Fibroblast of peridontal ligament (primary cell): ENCODE measurements around the gene CPNE8.

ENCODE experiments used
- DNase-seq: peaks from one replicate; pipeline ENCODE4 v3.0.0-alpha.2; 2010; ENCODE audit errors: extremely low read depth

CPNE8 gene

DNA sequence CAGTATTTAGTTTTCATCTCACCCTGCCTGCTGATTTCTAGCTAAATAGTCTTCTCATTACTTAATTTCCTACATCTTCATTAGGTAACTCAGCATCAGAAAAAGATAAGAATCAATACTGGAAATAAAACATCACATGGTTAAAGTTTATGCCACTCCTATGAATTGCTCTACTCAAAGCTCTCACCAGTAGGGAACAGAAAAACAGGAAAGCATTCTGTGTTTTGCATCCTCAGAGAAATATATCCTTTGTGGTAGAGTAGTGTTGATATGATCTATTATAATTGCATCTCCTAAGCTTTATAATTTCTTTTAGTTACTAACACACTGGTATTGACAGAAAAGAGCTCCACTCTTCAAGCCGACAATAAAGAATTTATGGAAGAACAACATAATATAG lies 9.9 kb downstream of the CPNE8 start:
- no peak for DNase-seq

DNA sequence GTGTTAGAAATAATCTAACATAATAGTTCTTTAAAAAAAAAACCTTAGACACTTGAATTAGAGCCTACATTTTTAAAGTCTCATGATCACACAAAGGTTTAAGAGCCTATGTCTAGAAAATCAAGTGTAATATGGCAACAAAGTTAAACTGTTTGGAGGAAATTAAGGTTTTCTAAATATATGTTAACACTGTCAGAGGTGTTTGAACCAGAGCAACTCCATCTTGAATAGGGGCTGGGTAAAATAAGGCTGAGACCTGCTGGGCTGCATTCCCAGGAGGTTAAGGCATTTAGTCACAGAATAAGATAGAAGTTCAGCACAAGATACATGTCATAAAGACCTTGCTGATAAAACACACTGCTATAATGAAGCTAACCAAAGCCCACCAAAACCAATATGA lies 12.4 kb downstream of the CPNE8 start:
- DNase-seq, result no peak

DNA sequence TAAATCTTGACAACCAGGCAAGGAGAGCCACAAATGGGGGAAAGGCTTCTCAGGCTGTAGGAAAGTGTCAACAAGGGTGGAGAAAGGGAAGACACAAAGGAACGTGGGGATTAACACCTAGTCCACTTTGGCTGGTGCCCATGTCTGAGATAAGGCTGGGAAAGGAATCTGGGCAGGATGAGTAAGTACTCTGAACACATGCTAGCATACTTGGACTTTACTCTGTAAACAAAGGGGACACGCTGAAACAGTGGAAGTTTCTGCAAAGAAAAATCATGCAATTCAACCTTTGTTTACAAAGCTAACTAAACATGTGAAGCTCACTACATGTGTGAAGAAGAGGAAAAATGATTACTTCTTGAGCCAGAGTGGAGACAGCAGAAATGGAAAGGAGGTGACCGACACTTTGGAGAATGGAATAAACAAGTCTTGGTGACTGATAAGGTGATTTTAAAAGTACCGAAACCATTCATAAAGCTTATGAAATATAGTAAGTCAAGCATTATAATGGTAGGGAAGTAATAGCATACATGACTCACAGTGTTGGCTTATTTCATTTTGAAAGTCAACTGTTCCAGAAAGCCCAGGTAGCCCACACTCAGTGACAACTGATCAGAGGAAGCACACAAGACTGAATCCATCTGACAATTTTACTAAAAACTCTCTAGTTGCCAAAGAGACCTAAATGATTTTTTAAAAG lies 13.2 kb downstream of the CPNE8 start:
- no peak for DNase-seq

DNA sequence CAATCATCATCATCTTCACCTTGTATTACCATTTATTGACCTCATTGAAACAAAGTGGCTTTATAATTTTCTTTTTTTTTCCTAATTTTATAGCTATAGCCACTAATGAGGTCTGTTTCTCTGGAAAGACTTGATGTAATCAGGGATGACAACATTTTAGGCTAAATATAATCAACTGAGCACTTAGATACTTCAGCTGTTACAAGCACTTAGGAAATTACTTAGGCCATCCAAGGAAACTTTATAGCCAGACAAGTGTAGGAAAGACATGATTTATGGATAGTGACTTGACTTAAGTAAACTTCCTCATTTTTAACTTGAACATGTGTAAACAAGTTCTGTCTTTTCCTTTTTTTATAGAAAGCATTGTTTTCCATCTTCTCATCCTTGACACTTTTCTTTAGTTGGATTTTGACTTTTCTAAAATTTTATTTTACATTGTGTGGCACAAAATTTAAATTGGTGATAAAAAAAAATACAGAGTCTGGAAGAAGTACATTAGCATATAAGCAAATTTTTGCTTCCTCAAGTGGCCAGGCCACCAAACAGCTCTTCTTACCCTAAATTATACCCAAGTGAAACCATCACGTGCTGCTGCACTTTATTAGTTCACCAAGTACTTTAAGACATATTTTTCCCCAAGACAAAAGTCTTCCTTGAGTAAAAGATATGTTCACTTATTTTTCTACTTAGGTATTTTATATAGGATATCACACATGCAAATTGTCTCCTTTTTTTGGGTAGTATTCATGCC lies 15.1 kb downstream of the CPNE8 start:
- DNase-seq, result no peak

DNA sequence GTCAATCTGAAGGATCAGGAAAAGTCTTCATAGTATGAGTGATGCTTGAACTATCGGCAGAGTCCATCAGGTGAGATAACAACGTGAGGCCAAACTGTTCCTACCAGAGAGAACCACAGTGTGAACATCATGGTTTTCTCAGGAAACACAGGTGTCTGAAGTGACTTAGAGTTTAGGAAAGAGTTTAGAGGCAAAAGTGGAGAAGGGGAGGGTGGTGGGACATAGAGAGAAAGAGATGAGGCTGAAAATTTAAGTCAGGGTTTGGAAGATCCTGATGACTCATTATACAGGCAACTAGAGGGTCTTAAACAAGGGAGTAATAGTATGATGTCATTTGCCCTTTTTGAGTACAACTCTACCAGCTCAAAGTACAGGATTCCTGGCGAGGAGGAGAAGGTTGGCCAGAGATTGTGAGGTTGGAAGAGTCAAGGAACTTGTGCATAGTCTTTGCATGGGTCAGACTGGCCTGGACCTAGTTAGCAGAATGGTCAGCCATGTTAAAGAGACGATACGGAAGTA lies 16.0 kb downstream of the CPNE8 start:
- DNase-seq, result no peak

DNA sequence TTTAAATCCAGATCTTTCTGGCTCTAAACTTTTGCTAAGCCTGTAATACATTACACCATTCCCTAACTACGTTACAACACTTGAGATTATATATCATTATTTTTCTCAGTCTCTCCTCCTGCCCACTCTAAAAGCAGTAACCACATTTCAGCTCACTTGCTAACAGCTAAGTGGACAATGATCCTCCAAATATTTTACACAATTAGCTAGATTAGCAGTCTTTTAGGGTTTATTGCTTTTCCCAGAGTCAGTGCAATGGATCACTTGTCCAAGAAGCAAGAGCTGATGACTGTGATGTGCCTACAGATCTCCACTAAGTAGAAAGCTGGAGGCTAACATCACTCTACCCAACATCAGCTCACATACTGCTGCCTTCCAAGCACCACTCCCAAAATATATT lies 17.6 kb downstream of the CPNE8 start:
- DNase-seq, result no peak

DNA sequence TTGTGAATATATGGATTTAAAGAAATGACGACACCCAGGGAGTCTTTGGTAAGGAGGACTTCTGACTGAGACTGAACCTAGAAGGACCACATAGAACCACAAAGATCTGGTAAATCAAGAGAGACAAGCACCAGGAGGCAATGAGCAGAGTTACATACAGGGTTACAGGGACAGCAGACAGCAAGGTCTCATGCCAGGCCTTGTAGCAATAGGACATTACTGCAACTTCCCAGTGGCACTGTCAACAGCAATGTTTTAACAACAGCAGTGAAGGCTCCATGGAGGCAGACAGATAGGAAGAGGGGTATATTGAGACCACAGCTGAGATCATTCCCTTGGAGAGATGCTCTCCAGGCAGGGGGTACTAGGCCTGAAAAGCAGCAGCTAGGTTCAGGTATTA lies 18.5 kb downstream of the CPNE8 start:
- DNase-seq, result no peak

DNA sequence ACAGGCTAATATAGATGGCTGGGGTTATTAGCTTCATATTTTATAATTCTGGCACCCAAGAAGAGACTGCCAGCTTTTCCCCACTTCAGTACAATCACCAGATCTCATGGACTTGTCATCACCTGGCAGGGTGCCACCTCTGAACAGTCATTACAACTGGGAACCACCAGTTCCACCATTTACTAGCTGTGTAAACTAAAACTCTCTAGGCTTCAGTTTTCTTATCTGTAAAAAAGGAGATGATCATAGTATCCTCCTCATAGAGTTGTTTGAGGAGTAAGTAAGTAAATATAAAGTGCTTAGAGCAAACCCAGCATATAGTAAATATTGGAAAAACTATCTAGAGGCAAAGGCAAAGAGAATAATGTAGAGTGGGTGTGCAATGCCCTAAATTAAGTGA lies 19.3 kb downstream of the CPNE8 start:
- peak; percentile 62 for DNase-seq

DNA sequence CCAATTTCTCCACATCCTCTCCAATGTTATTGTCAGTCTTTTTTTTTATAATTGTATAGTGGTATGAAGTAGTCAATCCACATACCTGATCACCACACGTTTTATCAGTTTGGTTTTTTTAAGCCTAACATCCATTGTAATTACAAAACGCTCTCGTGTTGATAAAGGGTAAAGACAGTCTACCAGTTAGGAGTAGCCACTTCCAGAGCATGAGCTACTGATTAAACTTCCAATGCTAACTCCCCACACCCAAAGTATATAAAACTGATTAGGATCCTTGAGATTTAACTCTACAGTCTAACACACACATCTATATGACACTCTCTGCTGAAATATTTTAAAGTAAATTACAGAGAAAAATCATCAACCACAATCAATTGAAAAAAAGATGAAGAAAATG lies 20.7 kb downstream of the CPNE8 start:
- DNase-seq, result no peak

DNA sequence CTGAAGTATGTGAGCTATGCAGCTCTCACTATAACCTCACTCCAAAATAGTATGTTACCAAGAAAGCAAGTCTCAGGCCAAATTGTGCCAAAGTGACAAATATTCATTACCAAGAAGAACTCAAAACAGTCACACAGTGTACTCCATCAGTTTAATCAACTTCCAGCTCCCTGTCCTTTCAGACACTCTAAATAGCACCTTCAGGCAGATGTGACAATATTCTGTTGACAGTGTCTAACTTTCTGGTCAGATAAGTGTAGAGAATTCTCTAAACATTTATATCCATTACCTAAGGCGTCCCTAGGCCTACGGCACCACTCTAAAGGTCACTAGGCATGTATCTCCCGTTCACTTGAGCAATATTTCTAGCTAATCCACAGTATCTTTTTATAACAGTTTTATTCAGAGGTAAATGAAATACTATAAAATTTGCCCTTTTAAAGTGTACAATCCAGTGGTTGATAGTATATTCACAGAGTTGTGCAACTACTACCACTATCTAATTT lies 21.7 kb downstream of the CPNE8 start:
- no peak for DNase-seq

DNA sequence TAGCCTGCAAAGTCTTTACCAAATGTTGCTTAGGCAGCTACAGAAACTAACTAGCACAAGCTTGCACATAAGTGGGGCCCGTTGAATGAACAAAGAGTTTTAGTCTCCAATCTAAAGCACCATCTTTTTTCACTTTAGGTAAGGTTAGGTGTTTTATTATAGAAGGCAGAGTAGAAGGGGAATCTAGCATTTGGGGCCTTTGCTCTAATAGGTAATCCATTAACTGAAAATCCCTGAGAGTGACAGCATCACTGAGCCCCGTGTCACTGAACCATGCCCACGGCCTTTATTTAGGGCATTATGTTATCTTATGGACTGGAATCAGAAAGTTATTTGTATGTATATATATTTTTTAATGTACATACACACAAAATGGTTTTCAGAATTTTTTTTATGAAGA lies 25.1 kb downstream of the CPNE8 start:
- DNase-seq, result no peak

DNA sequence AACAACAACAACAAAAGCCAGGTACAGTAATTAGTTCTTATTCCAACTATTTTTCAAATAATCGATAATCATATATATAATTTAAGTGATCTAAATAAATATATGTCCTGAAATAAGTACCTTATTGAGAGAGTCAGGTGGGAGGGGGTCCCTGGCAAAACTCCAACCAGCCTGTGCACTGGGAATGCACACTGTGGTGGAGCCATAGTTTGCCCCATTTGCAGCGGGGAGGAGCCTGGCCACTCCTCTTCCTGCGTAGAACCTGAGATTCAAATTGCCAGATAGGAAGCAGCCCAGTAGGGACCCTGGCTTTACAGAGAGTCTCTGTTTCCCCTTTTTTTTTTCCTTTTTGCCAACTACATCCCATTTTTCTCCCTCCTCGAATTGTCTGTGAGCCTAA lies 26.4 kb downstream of the CPNE8 start:
- DNase-seq, result no peak

DNA sequence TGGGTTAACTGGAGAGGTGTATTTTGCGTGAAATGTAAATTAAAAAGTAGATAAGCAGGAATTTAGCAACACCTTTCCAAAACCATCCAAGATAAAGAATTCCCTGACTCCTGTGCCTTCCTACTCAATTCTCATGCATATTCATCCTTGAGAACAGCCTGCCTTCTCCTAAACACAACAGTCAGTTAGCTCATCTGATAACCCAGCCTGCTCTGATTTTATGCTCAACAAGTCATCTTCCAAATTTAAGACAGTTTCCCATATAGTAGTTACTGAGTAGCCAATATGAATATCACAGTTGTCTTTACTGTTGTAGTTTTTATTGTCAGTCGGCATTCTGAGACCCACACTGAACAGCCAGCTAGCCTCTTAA lies 27.1 kb downstream of the CPNE8 start:
- no peak for DNase-seq

DNA sequence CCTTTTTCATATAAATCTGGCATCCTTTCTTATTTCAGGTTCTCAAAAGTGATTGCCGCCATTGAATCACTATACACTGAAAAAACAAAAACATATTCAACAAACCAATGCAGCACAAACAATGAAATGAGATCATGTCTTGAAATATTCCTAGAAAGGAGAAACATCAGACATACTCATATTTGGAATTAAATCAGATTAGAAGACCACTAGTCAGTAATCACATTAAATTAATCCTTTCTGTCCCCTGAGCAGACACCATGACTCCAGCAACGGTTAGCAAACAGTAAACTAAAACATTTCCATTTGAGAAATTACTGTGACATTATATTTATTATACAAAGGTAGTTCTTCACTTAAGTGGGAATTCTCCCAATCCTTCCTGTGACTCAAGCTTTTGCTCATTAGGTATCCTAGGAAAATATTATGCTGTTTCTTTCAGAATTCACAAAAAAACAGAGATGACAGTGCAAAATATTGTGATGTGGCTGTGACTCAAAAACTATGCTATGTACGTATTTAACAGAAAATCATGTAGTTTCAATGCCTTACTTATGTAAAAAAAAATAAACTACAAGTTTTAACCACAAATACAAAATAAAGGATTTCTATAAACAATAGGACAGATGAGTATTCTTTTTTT lies 29.7 kb downstream of the CPNE8 start:
- peak; percentile 23 for DNase-seq

DNA sequence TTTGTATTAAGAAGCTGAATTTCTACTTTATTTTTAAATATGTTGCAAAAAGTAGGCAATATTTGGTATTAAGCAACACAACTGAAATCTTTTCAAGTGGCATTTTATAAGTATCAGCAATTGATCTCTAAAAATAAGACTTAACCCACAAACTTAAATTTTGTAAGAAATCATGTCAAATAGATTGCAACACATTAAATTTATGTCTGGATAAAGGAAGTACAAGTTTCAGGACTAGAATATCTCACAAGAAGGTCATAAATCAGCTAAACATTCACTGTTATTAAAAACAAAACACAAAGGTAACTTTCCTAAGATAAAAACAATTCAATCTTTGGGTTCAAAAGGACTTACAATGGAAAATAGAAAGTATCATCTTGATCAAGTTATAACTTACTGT lies 32.8 kb downstream of the CPNE8 start:
- DNase-seq, result no peak

DNA sequence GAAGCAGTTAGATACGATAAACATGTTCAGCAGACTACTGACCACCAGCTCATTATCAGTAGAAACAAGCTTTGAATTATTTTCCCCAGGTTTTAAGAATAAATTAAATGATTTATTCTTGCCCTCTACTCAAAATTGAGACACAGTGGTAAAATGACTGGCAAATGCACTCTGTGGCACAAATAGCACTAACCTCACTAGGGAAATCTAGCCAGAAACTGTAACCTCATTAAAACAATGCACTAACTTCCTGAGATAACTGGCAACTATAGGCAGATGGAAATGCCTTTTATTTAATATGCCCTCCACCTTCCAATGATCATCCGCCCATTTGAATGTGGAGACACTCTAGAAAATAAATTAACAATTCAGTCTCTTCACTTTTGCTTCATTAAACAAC lies 33.2 kb downstream of the CPNE8 start:
- no peak for DNase-seq

DNA sequence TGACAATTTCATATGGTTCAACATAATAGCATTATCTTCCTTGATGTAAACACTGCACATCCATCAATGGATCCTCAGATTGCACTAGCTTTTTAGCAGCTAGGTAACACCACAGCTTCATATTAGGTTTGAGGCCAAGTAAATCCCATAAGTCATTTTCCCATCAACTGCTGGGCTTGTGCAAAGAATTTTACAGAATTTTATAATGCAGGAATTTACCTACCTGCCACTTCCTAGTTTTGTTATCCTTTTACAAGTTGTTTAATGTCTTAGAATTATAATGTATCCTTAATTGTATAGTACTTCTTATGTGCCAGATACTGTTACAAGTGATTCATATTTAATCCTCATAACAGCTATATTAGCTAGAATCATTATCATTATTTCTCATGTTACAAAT lies 36.4 kb downstream of the CPNE8 start:
- no peak for DNase-seq

DNA sequence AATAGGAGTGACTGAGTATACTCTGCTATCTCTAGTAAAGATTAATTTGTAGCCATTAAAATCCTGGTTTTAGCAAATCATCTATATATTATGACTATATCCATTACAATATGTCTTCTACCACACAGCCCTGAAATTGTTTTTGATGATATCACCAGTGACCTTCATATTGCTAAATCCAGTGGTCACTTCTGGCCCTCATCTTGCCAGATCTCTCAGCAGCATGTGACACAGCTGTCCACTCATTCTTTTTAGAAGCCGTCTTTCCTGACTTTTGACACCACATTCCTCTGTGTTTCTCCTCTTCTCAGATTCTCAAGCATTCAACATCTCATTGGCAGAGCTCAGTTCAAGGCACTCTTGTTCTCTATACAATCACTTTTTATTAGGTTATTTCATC lies 54.9 kb downstream of the CPNE8 start:
- peak; percentile 36 for DNase-seq

DNA sequence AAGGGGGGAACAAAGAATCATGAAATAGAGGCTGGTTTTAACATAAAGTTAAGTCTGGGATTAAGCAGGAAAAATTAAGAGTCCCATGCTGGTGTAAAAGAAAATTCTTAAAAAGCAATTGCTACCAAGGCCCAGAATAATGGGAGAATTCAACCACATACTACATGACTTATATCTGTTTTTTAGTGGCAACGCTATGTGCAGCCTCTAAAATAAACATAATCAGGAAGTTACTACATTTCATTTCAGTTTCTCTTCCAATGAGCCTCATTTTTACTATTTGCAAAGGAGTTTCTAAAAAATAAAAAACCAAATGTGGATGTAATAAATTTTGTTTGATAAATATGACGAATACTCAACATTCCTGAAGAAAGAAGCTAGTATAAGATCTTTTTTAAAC lies 58.1 kb downstream of the CPNE8 start:
- peak; percentile 13 for DNase-seq

DNA sequence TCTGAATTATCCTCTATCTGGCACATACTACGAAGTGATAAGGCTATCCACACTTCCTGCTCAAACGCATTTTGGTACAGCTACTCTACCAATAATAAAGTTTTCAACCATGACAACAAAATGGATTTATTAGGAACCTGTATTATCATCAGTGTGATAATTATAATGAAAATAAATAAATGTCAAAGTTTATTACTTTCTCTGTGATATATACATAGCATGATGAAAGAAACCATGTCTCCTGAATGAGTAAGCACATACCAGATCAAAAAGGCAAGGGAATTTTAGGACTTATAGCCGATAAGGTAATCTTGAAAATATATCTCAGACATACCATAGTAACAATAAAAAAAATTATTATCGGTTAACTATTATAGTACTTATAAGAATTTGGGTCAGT lies 61.1 kb downstream of the CPNE8 start:
- DNase-seq, result no peak

DNA sequence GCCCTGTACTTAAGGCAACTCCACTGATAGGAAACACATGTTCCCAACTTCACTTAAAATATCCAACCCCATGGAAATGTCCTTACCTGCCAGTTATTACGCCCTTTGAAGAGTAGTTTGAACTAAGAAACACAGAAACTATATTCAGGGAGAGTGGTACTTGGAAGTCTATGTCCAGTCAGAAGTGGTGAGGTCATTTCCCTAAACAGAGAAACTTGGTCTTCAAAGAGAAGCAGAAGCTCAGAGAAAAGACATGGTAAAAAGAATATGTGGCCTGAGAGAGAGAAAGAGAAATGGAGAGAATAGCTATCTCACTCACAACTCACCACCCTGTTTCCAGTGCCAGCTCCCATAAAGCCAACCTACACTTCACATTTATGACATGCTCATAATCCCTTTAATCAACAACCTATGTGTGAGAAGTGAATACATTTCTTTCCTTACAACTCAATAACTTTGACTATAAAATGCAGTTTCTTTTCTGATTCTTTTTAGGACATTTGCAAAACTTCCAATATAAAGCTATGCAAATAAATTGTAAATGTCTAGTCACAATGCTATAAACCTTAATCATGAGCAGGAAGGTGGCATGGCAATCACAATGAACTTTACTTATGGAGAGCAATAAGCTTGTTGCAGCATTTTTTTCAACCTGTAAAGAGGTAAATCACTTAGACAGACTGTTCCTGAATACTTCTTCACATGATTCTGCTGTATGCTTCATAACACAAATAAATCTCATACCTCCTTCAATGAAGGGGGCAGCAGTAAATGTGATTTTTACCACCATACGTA lies 67.1 kb downstream of the CPNE8 start:
- no peak for DNase-seq

DNA sequence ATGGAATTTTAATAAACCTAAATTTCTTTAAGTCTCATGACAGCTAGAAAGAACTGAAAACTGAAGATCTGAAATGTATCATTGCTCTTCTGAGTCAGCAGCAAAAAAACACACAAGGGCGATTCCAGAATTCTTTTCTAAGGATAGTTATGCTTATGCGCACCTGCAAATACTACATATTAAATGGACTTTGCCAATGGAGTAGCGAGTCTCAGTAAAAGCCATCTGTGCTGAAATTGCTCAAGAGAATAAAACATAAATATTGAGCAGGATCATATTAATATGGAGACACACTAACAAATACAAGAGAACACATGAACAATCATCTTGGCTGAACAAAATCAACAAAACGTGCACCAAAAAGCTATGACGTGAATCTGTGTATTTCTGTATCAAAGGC lies 73.7 kb downstream of the CPNE8 start:
- DNase-seq, result no peak
